Calu3 (cell line): Measurements from ENCODE around the gene FAM227A. TPM values are rescaled to one million over a fixed set of nuclear protein-coding genes. Genes with fewer than 3 reads are reported as not detected.
"Not testable (repeated sequence)": the region's sequence is repeated elsewhere in the genome, so short reads cannot be mapped to it uniquely, and the experiment has no call there.

ENCODE experiments used
- BruUV-seq: library from RNA; stranded (reverse); fragments of 400-500 nt; replicated peaks from 2 replicates; lab custom pipeline; 2021; lab: Mats Ljungman, UMichigan
- CTCF ChIA-PET: fragments of 300-600 bp; sonication (Branson Sonifier 250); formaldehyde crosslinking; loops from one replicate; lab custom pipeline; 2022; ENCODE audit warnings: antibody characterized with exemption; lab: Charles Lee
- DNase-seq: peaks from one replicate; pipeline ENCODE4 v3.0.0; 2022
- H3K27ac Mint-ChIP-seq: one replicate; pipeline ENCODE4 v1.8.0; 2022; ENCODE audit warnings: mixed read lengths; ENCODE audit not compliant: unreplicated experiment
- H3K27me3 Mint-ChIP-seq: one replicate; pipeline ENCODE4 v1.8.0; 2022; ENCODE audit warnings: mixed read lengths; ENCODE audit not compliant: unreplicated experiment
- H3K36me3 Mint-ChIP-seq: one replicate; pipeline ENCODE4 v1.8.0; 2022; ENCODE audit warnings: mild to moderate bottlenecking, moderate library complexity, mixed read lengths; ENCODE audit not compliant: insufficient read depth, unreplicated experiment
- H3K4me1 Mint-ChIP-seq: one replicate; pipeline ENCODE4 v1.8.0; 2022; ENCODE audit warnings: mild to moderate bottlenecking, low read depth, mixed read lengths; ENCODE audit not compliant: unreplicated experiment
- H3K4me3 Mint-ChIP-seq: one replicate; pipeline ENCODE4 v1.8.0; 2022; ENCODE audit warnings: mild to moderate bottlenecking, low read depth, moderate library complexity, mixed read lengths; ENCODE audit not compliant: unreplicated experiment
- H3K9me3 Mint-ChIP-seq: one replicate; pipeline ENCODE4 v1.8.0; 2022; ENCODE audit warnings: low read depth, mixed read lengths; ENCODE audit not compliant: unreplicated experiment
- CTCF ChIP-seq: fragments of 200-600 bp; IDR thresholded peaks from one replicate; pipeline ENCODE4 v1.8.0; 2022; ENCODE audit warnings: antibody characterized with exemption; ENCODE audit not compliant: unreplicated experiment
- intact Hi-C: fragments of 100-400 bp; cut with micrococcal nuclease; formaldehyde crosslinking; loops from one replicate; pipeline ENCODE4 v1.10.0; 2022; ENCODE audit not compliant: unreplicated experiment
- total RNA-seq: library from RNA; stranded (reverse); gene quantifications from 2 replicates; pipeline ENCODE4 v1.2.3, GENCODE V29; 2022

The FAM227A gene
- total RNA-seq, 1 experiment from 2014 or later: 9.6 TPM

- BruUV-seq: no TSS peak
- no peak for TF ChIP-seq CTCF
- CTCF ChIA-PET: interaction anchor here (0.7 kb wide), 1 partner anchor 86 kb away, joined by 6 read pairs; no protein-coding TSS in a partner anchor
- Mint-ChIP-seq H3K36me3 (peaks cover 6% of the 10 kb centered on the region), H3K27ac (no peak overlapping the region), H3K4me3 (no peak overlapping the region), H3K4me1 (no peaks in the 10 kb centered on the region), H3K27me3 (no peaks in the 10 kb centered on the region), H3K9me3 (no peaks in the 10 kb centered on the region)
- DNase-seq: no peak
- intact Hi-C loops: no loop called here
Measured at GRCh38 chr22:38599466-38599865, 56.7 kb downstream of the FAM227A start.

DNA sequence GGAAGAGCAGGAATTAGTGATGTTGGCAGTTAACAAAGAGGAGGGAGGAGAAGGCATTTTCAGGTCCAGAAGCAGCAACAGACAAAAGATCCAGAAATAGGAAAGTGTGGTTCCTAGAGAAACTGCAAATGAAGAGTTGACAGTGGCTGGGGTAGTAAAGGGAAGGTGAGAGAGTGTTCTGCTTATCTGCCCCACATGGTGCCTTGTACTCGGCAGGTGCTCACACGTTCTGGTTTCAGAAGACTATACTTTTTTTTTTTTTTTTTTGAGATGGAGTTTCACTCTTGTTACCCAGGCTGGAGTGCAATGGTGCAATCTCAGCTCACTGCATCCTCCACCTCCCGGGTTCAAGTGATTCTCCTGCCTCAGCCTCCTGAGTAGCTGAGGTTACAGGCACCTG, 73.3 kb downstream of the FAM227A start:
- DNase-seq, BruUV-seq, H3K36me3 Mint-ChIP-seq, intact Hi-C loops, H3K4me3 Mint-ChIP-seq, H3K9me3 Mint-ChIP-seq, H3K27ac Mint-ChIP-seq, CTCF ChIA-PET, H3K27me3 Mint-ChIP-seq, H3K4me1 Mint-ChIP-seq: not testable (repeated sequence)

DNA sequence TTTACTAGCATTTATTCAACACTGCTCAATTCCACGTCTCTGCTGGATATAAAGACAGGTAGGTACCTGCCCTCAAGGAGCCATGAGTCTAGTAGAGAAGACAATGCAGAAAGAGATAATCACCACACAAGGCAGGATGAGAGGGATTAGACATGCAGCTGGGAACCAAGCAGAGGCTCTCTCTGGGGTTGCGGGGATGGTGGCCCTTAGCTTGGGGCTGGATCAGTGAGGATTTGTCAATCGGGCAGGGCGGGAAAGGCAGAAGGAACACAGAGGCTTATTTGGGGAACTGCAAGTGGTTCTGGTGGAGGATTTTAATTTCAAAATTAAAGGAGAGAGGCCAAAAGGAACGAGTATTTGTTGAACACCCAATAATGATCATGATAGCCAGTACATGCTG, 77.7 kb downstream of the FAM227A start:
- CTCF ChIA-PET: no interaction called here
- intact Hi-C loops: no loop called here
- no peaks in the 10 kb centered on the region for H3K36me3 Mint-ChIP-seq
- no peak for DNase-seq
- H3K4me3 Mint-ChIP-seq: no peak overlapping the region
- BruUV-seq: no TSS peak
- no peaks in the 10 kb centered on the region for H3K4me1 Mint-ChIP-seq
- no peaks in the 10 kb centered on the region for H3K9me3 Mint-ChIP-seq
- no peak overlapping the region for H3K27ac Mint-ChIP-seq
- no peak for TF ChIP-seq CTCF
- H3K27me3 Mint-ChIP-seq: no peaks in the 10 kb centered on the region

DNA sequence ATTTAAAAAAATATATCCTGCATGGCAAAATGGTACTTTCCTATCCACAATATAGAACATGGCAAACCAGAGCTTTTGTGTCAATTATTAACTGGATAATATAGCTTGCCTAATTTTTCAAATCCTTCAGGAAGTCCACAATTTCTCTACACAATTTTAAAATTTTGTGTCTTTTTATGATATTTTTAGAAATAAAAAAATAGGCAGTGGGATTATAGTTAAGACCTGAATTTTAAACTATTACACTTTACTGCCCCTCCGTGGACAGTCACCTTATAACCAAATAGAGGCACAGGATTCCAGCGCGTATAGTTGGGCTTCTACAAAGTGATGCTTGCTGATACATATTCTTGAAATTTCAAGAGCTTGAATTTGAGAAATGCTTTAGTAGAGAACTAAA, 84.1 kb downstream of the FAM227A start:
- intact Hi-C loops: loop anchor here (5.0 kb wide), 2 partner anchors 160 to 520 kb away; no protein-coding TSS in a partner anchor
- no peaks in the 10 kb centered on the region for H3K27me3 Mint-ChIP-seq
- CTCF ChIA-PET: interaction anchor here (0.7 to 1.4 kb wide), 3 partner anchors 32 to 520 kb away, joined by 3 to 5 read pairs (median 4); no protein-coding TSS in a partner anchor

More for the DNA sequence above, 84.1 kb downstream of the FAM227A start:
- peaks cover 31% of the 10 kb centered on the region for H3K4me1 Mint-ChIP-seq
- peaks cover 21% of the 10 kb centered on the region for H3K36me3 Mint-ChIP-seq
- no peak overlapping the region for H3K4me3 Mint-ChIP-seq
- no peak overlapping the region for H3K27ac Mint-ChIP-seq
- no peaks in the 10 kb centered on the region for H3K9me3 Mint-ChIP-seq
- no TSS peak for BruUV-seq
- TF ChIP-seq CTCF: no peak
- peak; percentile 48 for DNase-seq
